ENCODE data around the gene PNPO. TPM values are rescaled to one million over a fixed set of nuclear protein-coding genes. Genes with fewer than 3 reads are reported as not detected.

PNPO gene
- total and polyA plus RNA-seq, 2 of the 13 experiments (the other 11 are each of a cell fraction or from before 2014, with no cell fraction given): 47.9 to 63.3 TPM

GRCh38 chr17:47915776-47916398 is 25.5 kb upstream of the PNPO start (continued):
- TF ChIP-seq ZNF576 (CRISPR knock-in tag; IDR thresholded peaks at IDR 0.05) (no peak), ZBTB44 (CRISPR knock-in tag; IDR thresholded peaks at IDR 0.05) (no peak), E2F5 (CRISPR knock-in tag; conservative IDR thresholded peaks at IDR 0.05) (no peak), MAZ (IDR thresholded peaks at IDR 0.05; ENCODE audit: borderline replicate concordance, low read depth, low read length) (no peak), MAZ (CRISPR knock-in tag; IDR thresholded peaks at IDR 0.05; ENCODE audit: low read depth) (no peak), ZNF207 (IDR thresholded peaks at IDR 0.05; ENCODE audit: borderline replicate concordance) (no peak), ZNF605 (CRISPR knock-in tag; IDR thresholded peaks at IDR 0.05) (no peak), PRMT3 (CRISPR knock-in tag; IDR thresholded peaks at IDR 0.05; ENCODE audit: borderline replicate concordance, low read depth) (no peak), ZNF543 (CRISPR knock-in tag; IDR thresholded peaks at IDR 0.05) (no peak), ZMYM3 (CRISPR knock-in tag; IDR thresholded peaks at IDR 0.05) (no peak), ZNF609 (CRISPR knock-in tag; IDR thresholded peaks at IDR 0.05; ENCODE audit: borderline replicate concordance) (no peak), ZMAT3 (CRISPR knock-in tag; conservative IDR thresholded peaks at IDR 0.05) (no peak), HCFC1 (IDR thresholded peaks at IDR 0.05; ENCODE audit: low read depth, low read length) (no peak)
